SU-DHL-6 (cell line): ENCODE results near the gene ZNF362.

ENCODE experiments used
- CTCF ChIP-seq: fragments of 200-600 bp; sonication (generic); IDR thresholded peaks from one replicate; pipeline ENCODE4 v1.5.1; 2017; ENCODE audit warnings: antibody characterized with exemption, mild to moderate bottlenecking, low read length, moderate library complexity; ENCODE audit not compliant: insufficient read depth, poor library complexity, severe bottlenecking
- EZH2phosphoT487 ChIP-seq: fragments of 200-600 bp; sonication (generic), shearing (Covaris generic); conservative IDR thresholded peaks from 2 replicates; pipeline ENCODE4 v1.6.1; 2018; ENCODE audit warnings: mild to moderate bottlenecking, antibody characterized with exemption, low read length, moderate library complexity, mixed read lengths

GRCh38 chr1:33242652-33243051 is 13.6 kb upstream of the ZNF362 start:
- TF ChIP-seq CTCF (no peak), EZH2phosphoT487 (no peak)
